ENCODE results near the gene CCNJL.
"Not testable (repeated sequence)": the region's sequence is repeated elsewhere in the genome, so short reads cannot be mapped to it uniquely, and the experiment has no call there.

The CCNJL gene

DNA sequence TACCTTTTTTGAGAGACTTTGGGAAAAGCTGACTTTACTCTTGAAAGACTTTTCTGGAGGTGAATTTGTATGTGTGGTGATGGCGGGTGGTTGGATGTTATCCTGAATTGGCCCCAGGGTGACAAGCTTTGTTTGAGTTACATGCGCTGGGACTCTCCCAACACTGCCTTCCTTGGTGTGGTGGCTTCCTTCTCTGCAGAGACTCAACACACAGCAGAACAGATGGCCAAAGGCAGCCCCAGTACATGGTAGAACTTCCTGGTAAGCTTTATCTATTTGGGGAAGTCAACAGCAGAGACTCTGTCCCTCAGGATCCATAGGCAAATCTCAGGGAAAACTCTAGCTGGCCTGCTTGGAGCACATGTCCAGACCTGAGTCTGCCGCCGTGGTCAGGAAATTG is 39.9 kb upstream of the CCNJL start:
- Histone ChIP-seq H2AFZ (ENCODE audit: low read length, unreplicated experiment) (no peak overlapping the region), H3K36me3 (ENCODE audit: insufficient read depth, low read length) (no peaks in the 10 kb centered on the region), H3K4me3 (ENCODE audit: low read depth, low read length) (no peak overlapping the region)

GRCh38 chr5:160349935-160350303 is 37.6 kb upstream of the CCNJL start:
- no peaks in the 10 kb centered on the region for H3K36me3 ChIP-seq (ENCODE audit: insufficient read depth, low read length)
- H3K4me3 ChIP-seq (ENCODE audit: low read depth, low read length) = no peak overlapping the region
- H2AFZ ChIP-seq (ENCODE audit: low read length, unreplicated experiment) = no peak overlapping the region
- H3K4me1 ChIP-seq (ENCODE audit: control insufficient read depth, insufficient read depth, low read length, unreplicated experiment) = no peaks in the 10 kb centered on the region
- no peaks in the 10 kb centered on the region for H3K27me3 ChIP-seq (ENCODE audit: insufficient read depth, low read length)
- no peaks in the 10 kb centered on the region for H3K79me2 ChIP-seq (ENCODE audit: control insufficient read depth, insufficient read depth, low read length, unreplicated experiment)
- H3K27ac ChIP-seq (ENCODE audit: low read depth, low read length) = no peak overlapping the region

More for the DNA sequence above, 39.9 kb upstream of the CCNJL start:
- Histone ChIP-seq H3K79me2 (ENCODE audit: control insufficient read depth, insufficient read depth, low read length, unreplicated experiment) (no peaks in the 10 kb centered on the region), H3K27ac (ENCODE audit: low read depth, low read length) (no peak overlapping the region), H3K4me1 (ENCODE audit: control insufficient read depth, insufficient read depth, low read length, unreplicated experiment) (no peaks in the 10 kb centered on the region), H3K27me3 (ENCODE audit: insufficient read depth, low read length) (no peaks in the 10 kb centered on the region)

DNA sequence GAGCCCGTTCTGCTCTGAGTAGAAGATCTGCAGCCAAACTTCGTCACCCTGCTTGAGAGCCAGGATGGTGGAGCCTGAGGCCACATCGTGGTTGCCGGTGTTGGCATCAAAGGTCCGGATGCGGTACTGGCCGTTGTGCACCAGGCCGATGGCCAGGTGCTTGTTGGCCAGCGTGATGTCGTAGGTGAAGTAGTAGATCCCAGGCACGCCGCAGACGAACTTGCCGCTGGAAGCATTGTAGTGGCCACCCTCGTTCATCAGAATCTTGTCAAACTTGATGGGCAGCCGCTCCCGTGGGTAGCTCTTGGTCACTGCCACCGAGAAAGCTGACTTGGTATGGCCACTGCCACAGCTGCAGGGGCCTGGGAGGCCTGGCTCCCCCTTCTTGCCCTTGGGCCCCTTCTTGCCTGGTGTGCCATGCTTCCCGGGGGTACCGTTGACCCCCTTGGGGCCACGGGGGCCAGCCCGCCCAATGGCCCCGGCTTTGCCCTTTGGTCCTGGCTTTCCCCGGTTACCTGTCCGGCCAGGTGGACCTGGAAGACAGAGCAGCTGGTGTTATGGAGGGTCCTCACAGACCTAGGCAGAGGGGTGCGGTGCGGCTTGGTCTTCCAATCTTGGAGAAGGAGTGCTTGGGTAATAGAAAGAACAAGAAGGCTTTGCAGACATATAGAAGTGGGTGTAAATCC is 37.0 kb upstream of the CCNJL start:
- Histone ChIP-seq H3K27me3 (ENCODE audit: insufficient read depth, low read length) (no peaks in the 10 kb centered on the region), H3K4me3 (ENCODE audit: low read depth, low read length) (no peak overlapping the region), H3K4me1 (ENCODE audit: control insufficient read depth, insufficient read depth, low read length, unreplicated experiment) (no peaks in the 10 kb centered on the region), H3K27ac (ENCODE audit: low read depth, low read length) (no peak overlapping the region), H2AFZ (ENCODE audit: low read length, unreplicated experiment) (no peak overlapping the region), H3K79me2 (ENCODE audit: control insufficient read depth, insufficient read depth, low read length, unreplicated experiment) (no peaks in the 10 kb centered on the region), H3K36me3 (ENCODE audit: insufficient read depth, low read length) (no peaks in the 10 kb centered on the region)

DNA sequence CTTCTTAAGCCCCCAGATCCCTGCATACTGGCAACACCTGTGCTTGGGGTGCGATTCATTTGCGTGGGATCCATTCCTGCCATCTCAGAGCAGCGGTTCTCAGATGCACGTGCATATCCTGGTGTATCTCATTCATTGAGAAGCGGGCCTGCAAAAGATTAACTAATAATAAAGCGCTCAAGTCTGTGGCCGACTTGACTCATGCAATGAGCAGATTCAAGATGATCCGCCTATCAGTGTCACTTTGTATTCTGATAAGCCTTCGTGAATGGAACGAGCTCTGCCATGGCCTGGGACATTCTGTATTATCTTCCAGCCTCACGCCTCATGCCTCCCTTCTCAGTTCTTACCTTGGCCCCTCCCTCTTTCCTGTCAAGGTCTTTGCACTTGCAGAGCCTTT is 35.7 kb upstream of the CCNJL start:
- Histone ChIP-seq H3K27me3 (ENCODE audit: insufficient read depth, low read length) (no peaks in the 10 kb centered on the region), H3K79me2 (ENCODE audit: control insufficient read depth, insufficient read depth, low read length, unreplicated experiment) (no peaks in the 10 kb centered on the region), H3K27ac (ENCODE audit: low read depth, low read length) (no peak overlapping the region), H3K4me1 (ENCODE audit: control insufficient read depth, insufficient read depth, low read length, unreplicated experiment) (no peaks in the 10 kb centered on the region), H2AFZ (ENCODE audit: low read length, unreplicated experiment) (no peak overlapping the region), H3K36me3 (ENCODE audit: insufficient read depth, low read length) (no peaks in the 10 kb centered on the region), H3K4me3 (ENCODE audit: low read depth, low read length) (no peak overlapping the region)

DNA sequence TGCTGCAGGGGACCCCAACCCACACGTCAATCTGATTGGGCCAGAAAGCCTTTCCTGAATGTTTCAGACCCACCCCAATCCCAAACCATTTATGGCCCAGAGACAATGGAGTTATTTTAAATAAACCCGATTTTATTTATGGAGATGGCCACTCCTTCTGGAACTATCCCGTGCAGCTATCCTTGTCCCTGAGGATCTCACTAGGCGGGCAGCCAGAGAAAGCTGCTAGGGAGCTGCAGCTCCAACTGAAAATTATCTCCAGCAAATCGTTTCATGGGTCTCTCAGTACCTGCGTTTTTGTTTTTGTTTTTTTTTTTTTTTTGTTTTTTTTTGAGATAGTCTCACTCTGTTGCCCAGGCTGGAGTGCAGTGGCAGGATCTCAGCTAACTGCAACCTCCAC is 35.1 kb upstream of the CCNJL start:
- H3K27ac ChIP-seq (ENCODE audit: low read depth, low read length) = no peak overlapping the region
- H3K4me1 ChIP-seq (ENCODE audit: control insufficient read depth, insufficient read depth, low read length, unreplicated experiment) = peaks cover 1% of the 10 kb centered on the region
- no peak overlapping the region for H3K4me3 ChIP-seq (ENCODE audit: low read depth, low read length)
- no peaks in the 10 kb centered on the region for H3K79me2 ChIP-seq (ENCODE audit: control insufficient read depth, insufficient read depth, low read length, unreplicated experiment)
- no peaks in the 10 kb centered on the region for H3K27me3 ChIP-seq (ENCODE audit: insufficient read depth, low read length)
- H3K36me3 ChIP-seq (ENCODE audit: insufficient read depth, low read length) = no peaks in the 10 kb centered on the region
- H2AFZ ChIP-seq (ENCODE audit: low read length, unreplicated experiment) = no peak overlapping the region

DNA sequence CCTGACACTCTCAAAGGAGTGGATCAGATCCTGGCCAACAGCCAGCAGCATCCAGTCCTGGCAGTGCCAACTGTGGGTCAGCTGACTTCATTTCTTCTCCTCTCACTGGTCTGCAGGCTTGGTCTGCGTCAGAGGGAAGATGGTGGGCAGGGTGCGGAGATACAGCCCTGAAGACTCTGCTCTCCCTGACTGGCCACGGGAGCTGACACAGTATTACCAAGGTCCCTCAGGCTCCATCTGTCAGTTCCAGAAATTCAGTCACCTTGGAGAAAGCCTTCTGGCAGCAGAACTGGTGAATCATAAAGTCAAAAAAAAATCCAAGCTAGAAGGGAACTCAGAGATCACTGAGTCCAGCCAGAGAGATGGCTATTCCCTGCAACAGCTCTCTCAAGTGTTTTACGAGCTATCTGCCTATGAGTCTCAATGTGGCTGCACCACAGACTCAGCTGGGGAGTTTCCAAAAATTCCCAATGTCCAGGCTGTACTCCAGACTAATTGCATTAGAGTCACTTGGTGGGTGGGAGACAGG is 30.1 kb upstream of the CCNJL start:
- no peaks in the 10 kb centered on the region for H3K36me3 ChIP-seq (ENCODE audit: insufficient read depth, low read length)
- H3K79me2 ChIP-seq (ENCODE audit: control insufficient read depth, insufficient read depth, low read length, unreplicated experiment) = no peaks in the 10 kb centered on the region
- no peak overlapping the region for H3K4me3 ChIP-seq (ENCODE audit: low read depth, low read length)
- H2AFZ ChIP-seq (ENCODE audit: low read length, unreplicated experiment) = no peak overlapping the region
- no peaks in the 10 kb centered on the region for H3K27me3 ChIP-seq (ENCODE audit: insufficient read depth, low read length)
- peaks cover 4% of the 10 kb centered on the region for H3K4me1 ChIP-seq (ENCODE audit: control insufficient read depth, insufficient read depth, low read length, unreplicated experiment)
- no peak overlapping the region for H3K27ac ChIP-seq (ENCODE audit: low read depth, low read length)

- H3K27me3 ChIP-seq (ENCODE audit: insufficient read depth, low read length) = no peaks in the 10 kb centered on the region
- peaks cover 4% of the 10 kb centered on the region for H3K4me1 ChIP-seq (ENCODE audit: control insufficient read depth, insufficient read depth, low read length, unreplicated experiment)
- no peaks in the 10 kb centered on the region for H3K79me2 ChIP-seq (ENCODE audit: control insufficient read depth, insufficient read depth, low read length, unreplicated experiment)
- H2AFZ ChIP-seq (ENCODE audit: low read length, unreplicated experiment) = no peak overlapping the region
- H3K27ac ChIP-seq (ENCODE audit: low read depth, low read length) = no peak overlapping the region
- no peak overlapping the region for H3K4me3 ChIP-seq (ENCODE audit: low read depth, low read length)
- no peaks in the 10 kb centered on the region for H3K36me3 ChIP-seq (ENCODE audit: insufficient read depth, low read length)
Measured at GRCh38 chr5:160341309-160341870, 29.0 kb upstream of the CCNJL start.

DNA sequence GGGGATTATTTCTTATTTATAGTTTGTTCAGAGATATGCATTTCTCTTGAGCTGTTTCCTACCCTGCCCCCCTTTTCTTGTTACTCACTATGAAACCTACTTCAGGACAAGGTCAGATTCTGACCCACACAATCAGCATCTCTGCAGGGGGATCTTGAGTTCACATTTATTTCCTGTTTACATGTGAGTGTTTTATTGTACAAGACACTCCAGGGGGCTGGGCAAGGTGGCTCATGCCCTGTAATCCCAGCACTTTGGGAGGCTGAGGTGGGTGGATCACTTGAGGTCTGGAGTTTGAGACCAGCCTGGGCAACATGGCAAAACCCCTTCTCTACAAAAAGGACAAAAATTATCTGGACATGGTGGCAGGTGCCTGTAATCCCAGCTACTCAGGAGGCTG is 28.1 kb upstream of the CCNJL start:
- not testable (repeated sequence) for H3K4me3 ChIP-seq (ENCODE audit: low read depth, low read length); H3K36me3 ChIP-seq (ENCODE audit: insufficient read depth, low read length); H3K79me2 ChIP-seq (ENCODE audit: control insufficient read depth, insufficient read depth, low read length, unreplicated experiment); H3K27me3 ChIP-seq (ENCODE audit: insufficient read depth, low read length); H3K27ac ChIP-seq (ENCODE audit: low read depth, low read length); H3K4me1 ChIP-seq (ENCODE audit: control insufficient read depth, insufficient read depth, low read length, unreplicated experiment); H2AFZ ChIP-seq (ENCODE audit: low read length, unreplicated experiment)

DNA sequence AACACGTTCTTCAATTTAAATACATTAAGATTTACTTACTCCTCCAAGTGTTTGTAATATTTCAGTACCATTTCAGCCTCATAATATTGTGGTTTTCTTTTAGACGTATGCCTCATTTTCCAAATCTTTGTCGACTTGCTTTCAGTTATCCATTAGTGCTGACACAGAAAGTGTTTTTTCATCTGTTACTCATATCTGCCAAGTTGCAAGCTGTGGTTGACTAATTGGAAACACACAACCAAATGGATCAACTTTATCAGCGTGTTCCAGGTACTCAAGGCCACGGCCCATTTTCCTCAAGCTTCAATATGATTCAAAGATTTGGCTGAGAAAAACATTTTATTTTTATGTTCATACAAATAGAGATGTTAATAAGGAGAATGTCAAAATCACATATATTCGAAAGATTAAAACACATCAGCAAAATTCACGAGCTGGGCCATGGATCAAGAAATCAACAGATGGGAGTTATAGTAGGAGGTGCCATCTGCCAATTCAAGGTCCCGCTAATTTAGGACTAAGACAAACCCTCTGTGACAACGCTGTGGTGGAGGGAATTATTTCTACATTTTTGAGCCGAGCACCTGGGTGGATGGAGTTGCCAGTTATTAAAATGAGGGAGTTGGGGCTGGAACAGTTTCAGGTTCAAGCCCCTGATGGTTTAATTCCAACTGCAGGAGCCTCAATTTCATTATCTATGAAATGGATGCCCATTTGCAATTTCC is 27.2 kb upstream of the CCNJL start:
- H3K4me1 ChIP-seq (ENCODE audit: control insufficient read depth, insufficient read depth, low read length, unreplicated experiment) = peaks cover 4% of the 10 kb centered on the region
- no peaks in the 10 kb centered on the region for H3K27me3 ChIP-seq (ENCODE audit: insufficient read depth, low read length)
- H3K36me3 ChIP-seq (ENCODE audit: insufficient read depth, low read length) = no peaks in the 10 kb centered on the region
- no peaks in the 10 kb centered on the region for H3K79me2 ChIP-seq (ENCODE audit: control insufficient read depth, insufficient read depth, low read length, unreplicated experiment)
- no peak overlapping the region for H3K4me3 ChIP-seq (ENCODE audit: low read depth, low read length)
- no peak overlapping the region for H3K27ac ChIP-seq (ENCODE audit: low read depth, low read length)
- H2AFZ ChIP-seq (ENCODE audit: low read length, unreplicated experiment) = no peak overlapping the region

- H2AFZ ChIP-seq (ENCODE audit: low read length, unreplicated experiment); H3K79me2 ChIP-seq (ENCODE audit: control insufficient read depth, insufficient read depth, low read length, unreplicated experiment); H3K36me3 ChIP-seq (ENCODE audit: insufficient read depth, low read length); H3K4me3 ChIP-seq (ENCODE audit: low read depth, low read length); H3K27me3 ChIP-seq (ENCODE audit: insufficient read depth, low read length); H3K27ac ChIP-seq (ENCODE audit: low read depth, low read length); H3K4me1 ChIP-seq (ENCODE audit: control insufficient read depth, insufficient read depth, low read length, unreplicated experiment): not testable (repeated sequence)
Measured at GRCh38 chr5:160334716-160335115, 22.4 kb upstream of the CCNJL start.

DNA sequence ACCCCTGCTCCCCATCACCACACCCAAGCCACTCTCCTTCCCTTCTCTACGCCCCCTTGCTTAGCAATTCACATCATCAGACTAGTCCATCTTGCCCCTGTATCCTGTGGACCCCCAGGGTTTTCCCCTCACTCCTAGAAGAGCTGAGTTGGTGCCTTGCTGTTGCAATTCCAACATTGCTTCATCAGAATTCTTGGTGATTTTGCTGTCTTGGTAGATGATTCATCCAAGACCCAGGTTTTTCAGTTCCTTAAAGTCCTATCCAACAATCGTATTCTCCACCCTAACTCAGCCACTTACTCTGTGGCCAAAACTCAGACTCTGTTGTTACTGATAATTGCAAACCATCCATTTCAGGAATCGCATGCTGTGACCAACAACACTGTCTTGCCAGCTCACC is 21.4 kb upstream of the CCNJL start:
- Histone ChIP-seq H3K27ac (ENCODE audit: low read depth, low read length) (no peak overlapping the region), H3K36me3 (ENCODE audit: insufficient read depth, low read length) (no peaks in the 10 kb centered on the region), H3K27me3 (ENCODE audit: insufficient read depth, low read length) (no peaks in the 10 kb centered on the region), H3K4me3 (ENCODE audit: low read depth, low read length) (no peak overlapping the region), H3K4me1 (ENCODE audit: control insufficient read depth, insufficient read depth, low read length, unreplicated experiment) (no peaks in the 10 kb centered on the region), H3K79me2 (ENCODE audit: control insufficient read depth, insufficient read depth, low read length, unreplicated experiment) (no peaks in the 10 kb centered on the region), H2AFZ (ENCODE audit: low read length, unreplicated experiment) (no peak overlapping the region)
